IMR-90 (cell line): ENCODE measurements around the gene UGT1A7.

ENCODE experiments used
- CHD1 ChIP-seq: IDR thresholded peaks from 2 replicates; pipeline ENCODE4 v1.6.1; 2012; ENCODE audit warnings: low read depth, low read length, improper control_type of control experiment
- MXI1 ChIP-seq: IDR thresholded peaks from 2 replicates; pipeline ENCODE4 v1.6.1; 2012; ENCODE audit warnings: low read depth, mild to moderate bottlenecking, low read length, moderate library complexity, borderline replicate concordance
- NFE2L2 ChIP-seq: fragments of 150-350 bp; IDR thresholded peaks from 2 replicates; pipeline ENCODE4 v1.6.1; 2016; ENCODE audit warnings: low read depth, mild to moderate bottlenecking, low read length
- POLR2A ChIP-seq: IDR thresholded peaks from 2 replicates; pipeline ENCODE4 v1.6.1; 2012; ENCODE audit warnings: mild to moderate bottlenecking, low read depth, low read length
- RAD21 ChIP-seq: IDR thresholded peaks from 2 replicates; pipeline ENCODE4 v1.6.1; 2012; ENCODE audit warnings: low read length, improper control_type of control experiment
- RCOR1 ChIP-seq: IDR thresholded peaks from 2 replicates; pipeline ENCODE4 v1.6.1; 2012; ENCODE audit warnings: mild to moderate bottlenecking, low read length, improper control_type of control experiment; ENCODE audit not compliant: insufficient replicate concordance
- TF ChIP-seq, protein P1 (sequence below): conservative IDR thresholded peaks from 2 replicates; pipeline ENCODE4 v1.5.1; 2012; ENCODE audit warnings: mild to moderate bottlenecking, low read depth, low read length, improper control_type of control experiment
- TF ChIP-seq, protein P2 (sequence below): fragments of 150-350 bp; IDR thresholded peaks from 2 replicates; pipeline ENCODE4 v1.6.1; 2017; ENCODE audit warnings: mild to moderate bottlenecking, antibody characterized with exemption, low read length, low read depth

- TF ChIP-seq, protein P1, sequence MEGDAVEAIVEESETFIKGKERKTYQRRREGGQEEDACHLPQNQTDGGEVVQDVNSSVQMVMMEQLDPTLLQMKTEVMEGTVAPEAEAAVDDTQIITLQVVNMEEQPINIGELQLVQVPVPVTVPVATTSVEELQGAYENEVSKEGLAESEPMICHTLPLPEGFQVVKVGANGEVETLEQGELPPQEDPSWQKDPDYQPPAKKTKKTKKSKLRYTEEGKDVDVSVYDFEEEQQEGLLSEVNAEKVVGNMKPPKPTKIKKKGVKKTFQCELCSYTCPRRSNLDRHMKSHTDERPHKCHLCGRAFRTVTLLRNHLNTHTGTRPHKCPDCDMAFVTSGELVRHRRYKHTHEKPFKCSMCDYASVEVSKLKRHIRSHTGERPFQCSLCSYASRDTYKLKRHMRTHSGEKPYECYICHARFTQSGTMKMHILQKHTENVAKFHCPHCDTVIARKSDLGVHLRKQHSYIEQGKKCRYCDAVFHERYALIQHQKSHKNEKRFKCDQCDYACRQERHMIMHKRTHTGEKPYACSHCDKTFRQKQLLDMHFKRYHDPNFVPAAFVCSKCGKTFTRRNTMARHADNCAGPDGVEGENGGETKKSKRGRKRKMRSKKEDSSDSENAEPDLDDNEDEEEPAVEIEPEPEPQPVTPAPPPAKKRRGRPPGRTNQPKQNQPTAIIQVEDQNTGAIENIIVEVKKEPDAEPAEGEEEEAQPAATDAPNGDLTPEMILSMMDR = no peak
- no peak for TF ChIP-seq POLR2A
- TF ChIP-seq RCOR1 = no peak
- TF ChIP-seq RAD21 = no peak
- TF ChIP-seq NFE2L2 = no peak
- TF ChIP-seq MXI1 = no peak
- TF ChIP-seq CHD1 = no peak
- TF ChIP-seq, protein P2, sequence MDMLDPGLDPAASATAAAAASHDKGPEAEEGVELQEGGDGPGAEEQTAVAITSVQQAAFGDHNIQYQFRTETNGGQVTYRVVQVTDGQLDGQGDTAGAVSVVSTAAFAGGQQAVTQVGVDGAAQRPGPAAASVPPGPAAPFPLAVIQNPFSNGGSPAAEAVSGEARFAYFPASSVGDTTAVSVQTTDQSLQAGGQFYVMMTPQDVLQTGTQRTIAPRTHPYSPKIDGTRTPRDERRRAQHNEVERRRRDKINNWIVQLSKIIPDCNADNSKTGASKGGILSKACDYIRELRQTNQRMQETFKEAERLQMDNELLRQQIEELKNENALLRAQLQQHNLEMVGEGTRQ = peak; percentile 84
These were observed 132.5 kb downstream of the UGT1A7 start for GRCh38 chr2:233814056-233814835.
